ENCODE measurements around the gene WDR64. TPM values are rescaled to one million over a fixed set of nuclear protein-coding genes. Genes with fewer than 3 reads are reported as not detected.

The WDR64 gene
- total and polyA plus RNA-seq, 9 donors: 0.10 to 0.67 (median 0.34) TPM; not detected in 2

DNA sequence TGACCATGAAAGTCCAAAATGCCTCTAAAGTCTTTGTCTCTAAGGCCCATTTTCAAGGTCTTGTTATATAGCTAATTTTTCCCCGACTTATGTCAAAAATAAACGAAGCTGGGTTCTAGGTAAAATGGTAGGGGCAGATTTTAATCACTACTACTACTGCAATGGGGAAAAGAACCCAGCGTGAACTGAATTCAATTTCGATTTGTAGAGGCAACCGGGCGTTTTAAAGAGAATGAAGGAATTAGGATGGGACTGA lies 195.4 kb downstream of the WDR64 start:
- TF ChIP-seq, protein P1, sequence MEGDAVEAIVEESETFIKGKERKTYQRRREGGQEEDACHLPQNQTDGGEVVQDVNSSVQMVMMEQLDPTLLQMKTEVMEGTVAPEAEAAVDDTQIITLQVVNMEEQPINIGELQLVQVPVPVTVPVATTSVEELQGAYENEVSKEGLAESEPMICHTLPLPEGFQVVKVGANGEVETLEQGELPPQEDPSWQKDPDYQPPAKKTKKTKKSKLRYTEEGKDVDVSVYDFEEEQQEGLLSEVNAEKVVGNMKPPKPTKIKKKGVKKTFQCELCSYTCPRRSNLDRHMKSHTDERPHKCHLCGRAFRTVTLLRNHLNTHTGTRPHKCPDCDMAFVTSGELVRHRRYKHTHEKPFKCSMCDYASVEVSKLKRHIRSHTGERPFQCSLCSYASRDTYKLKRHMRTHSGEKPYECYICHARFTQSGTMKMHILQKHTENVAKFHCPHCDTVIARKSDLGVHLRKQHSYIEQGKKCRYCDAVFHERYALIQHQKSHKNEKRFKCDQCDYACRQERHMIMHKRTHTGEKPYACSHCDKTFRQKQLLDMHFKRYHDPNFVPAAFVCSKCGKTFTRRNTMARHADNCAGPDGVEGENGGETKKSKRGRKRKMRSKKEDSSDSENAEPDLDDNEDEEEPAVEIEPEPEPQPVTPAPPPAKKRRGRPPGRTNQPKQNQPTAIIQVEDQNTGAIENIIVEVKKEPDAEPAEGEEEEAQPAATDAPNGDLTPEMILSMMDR (IDR thresholded peaks at IDR 0.05): no peak
- no peak for TF ChIP-seq POLR2A (IDR thresholded peaks at IDR 0.05)
- TF ChIP-seq EP300 (IDR thresholded peaks at IDR 0.05): no peak
- intact Hi-C loops (cut with DNase I): no loop called here
- WGBS, 3 donors: 4 to 9% (median 8%) methylated on average over 6 of the region's 6 CpGs

DNA sequence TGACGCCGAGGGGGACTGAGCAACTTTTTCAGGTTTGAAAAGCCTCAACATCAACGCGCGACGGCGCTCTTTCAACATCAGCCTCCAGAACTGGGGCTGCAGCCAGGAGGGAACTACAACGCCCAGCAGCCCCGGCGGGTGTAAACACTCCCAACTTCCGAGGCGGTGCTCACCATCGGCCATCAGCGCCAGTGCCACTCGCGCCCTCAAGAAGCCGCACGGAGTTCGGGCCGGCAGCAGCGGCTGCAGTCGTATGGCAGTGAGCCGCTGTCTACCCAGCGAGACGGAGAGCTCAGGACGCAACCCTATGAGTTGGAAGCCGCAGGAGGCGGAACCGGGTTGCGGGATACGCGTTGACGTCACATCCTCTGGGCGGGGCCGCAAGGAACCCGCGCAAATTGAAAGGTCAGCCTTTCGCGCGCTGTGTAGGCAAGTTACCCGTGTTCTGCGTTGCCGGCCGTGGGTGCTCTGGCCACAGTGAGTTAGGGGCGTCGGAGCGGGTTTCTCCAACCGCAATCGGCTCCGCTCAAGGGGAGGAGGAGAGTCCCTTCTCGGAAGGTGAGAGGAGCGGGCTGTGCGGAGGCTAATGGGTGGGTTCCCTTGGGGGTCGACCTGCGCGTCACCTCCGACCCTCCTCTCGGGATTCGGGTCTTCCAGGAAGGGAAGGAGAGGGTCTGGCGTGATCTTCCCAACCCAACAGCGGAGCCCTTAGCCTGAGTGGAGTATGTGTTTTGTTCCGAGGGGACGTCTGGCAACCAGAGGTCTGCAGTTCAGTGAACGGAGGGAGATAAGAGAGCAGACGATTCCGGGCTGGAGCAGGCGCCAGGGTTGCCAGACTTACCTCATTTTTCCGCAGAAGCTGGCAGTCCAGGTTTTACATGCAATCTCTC lies 196.0 kb downstream of the WDR64 start, which contains the start of gene EXO1:
EXO1 (plus strand) TSS at position 409 of the 890 bp plus-strand sequence. CDS start 2,222 bp downstream, outside the sequence.
- 0 to 1% (median 1%) methylated on average over 55 to 68 of the region's 68 CpGs for WGBS, 3 donors
- H3K27me3 ChIP-seq: no peaks in the 10 kb centered on the region
- DNase-seq: peak; percentile 77 to 91 (median 84)
- TF ChIP-seq, protein P1 (IDR thresholded peaks at IDR 0.05): peak in 1 of 3 donors; percentile 39
- TF ChIP-seq POLR2A (IDR thresholded peaks at IDR 0.05) (no peak), EP300 (IDR thresholded peaks at IDR 0.05) (no peak)
- H3K36me3 ChIP-seq: no peaks in the 10 kb centered on the region
- peak within 1 kb of the TSS; percentile 96 for H3K4me3 ChIP-seq
- peak within 1 kb of the TSS; percentile 78 to 99 for H3K27ac ChIP-seq
- no peaks in the 10 kb centered on the region for H3K4me1 ChIP-seq (ENCODE audit: insufficient read depth)
- H3K9me3 ChIP-seq: no peaks in the 10 kb centered on the region
- intact Hi-C loops (cut with DNase I): no loop called here

More for the DNA sequence above, 195.4 kb downstream of the WDR64 start:
- no peaks in the 10 kb centered on the region for H3K27me3 ChIP-seq
- no peaks in the 10 kb centered on the region for H3K4me1 ChIP-seq (ENCODE audit: insufficient read depth)
- no peaks in the 10 kb centered on the region for H3K9me3 ChIP-seq
- peak overlapping the region; percentile 96 for H3K4me3 ChIP-seq
- no peaks in the 10 kb centered on the region for H3K36me3 ChIP-seq
- H3K27ac ChIP-seq: peak overlapping the region; percentile 78 to 99
- no peak for DNase-seq

DNA sequence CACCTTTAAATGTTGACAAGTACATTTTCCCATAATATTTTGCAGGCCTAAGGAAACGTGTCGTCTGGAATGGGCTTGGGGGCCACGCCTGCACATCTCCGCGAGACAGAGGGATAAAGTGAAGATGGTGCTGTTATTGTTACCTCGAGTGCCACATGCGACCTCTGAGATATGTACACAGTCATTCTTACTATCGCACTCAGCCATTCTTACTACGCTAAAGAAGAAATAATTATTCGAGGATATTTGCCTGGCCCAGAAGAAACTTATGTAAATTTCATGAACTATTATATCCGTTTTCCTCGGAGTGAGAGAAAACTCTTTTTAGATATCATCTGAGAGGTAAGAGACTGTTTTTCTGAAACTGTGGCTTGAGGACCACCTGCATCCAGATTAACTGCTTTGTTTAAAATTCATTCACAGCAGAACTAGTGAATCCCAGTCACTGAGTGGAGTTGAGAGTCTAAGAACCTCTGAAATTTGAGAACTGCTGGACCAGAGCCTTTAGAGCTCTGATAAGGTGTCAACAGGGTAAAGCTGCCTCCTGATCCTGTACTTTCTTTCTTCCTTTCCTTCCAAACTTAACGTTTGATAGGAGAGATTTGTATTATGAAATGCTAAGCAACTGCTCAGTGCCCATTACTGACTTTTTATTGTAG lies 196.7 kb downstream of the WDR64 start:
- Histone ChIP-seq H3K27ac (no peak overlapping the region), H3K9me3 (no peaks in the 10 kb centered on the region), H3K4me3 (peak overlapping the region; percentile 96), H3K4me1 (ENCODE audit: insufficient read depth) (no peaks in the 10 kb centered on the region), H3K36me3 (no peaks in the 10 kb centered on the region), H3K27me3 (no peaks in the 10 kb centered on the region)
- WGBS, 3 donors: 3 to 5% (median 3%) methylated on average over 13 of the region's 13 CpGs
- no peak for TF ChIP-seq EP300 (IDR thresholded peaks at IDR 0.05)
- no peak for TF ChIP-seq POLR2A (IDR thresholded peaks at IDR 0.05)
- TF ChIP-seq, protein P1 (IDR thresholded peaks at IDR 0.05): no peak
- no peak for DNase-seq
- intact Hi-C loops (cut with DNase I): no loop called here

DNA sequence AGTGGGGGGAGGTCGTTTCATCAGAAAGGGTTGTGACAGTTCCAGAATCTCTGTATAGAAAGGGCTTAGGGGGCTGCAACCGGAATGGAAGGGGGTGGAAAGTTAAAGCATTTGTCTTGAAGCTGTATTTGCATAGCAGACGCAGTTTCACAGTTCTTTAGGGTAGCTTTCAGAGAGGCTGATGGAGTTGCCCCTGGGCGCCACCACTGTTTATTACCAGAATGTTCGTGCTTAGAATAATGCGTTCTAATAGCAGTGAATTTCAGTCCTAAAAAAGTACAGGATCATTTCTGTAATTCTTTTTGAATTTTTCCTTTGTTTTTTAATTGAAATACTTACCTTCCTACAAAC lies 197.2 kb downstream of the WDR64 start:
- no peak for DNase-seq
- 41 to 48% (median 46%) methylated on average over 6 of the region's 6 CpGs for WGBS, 3 donors
- Histone ChIP-seq H3K9me3 (no peaks in the 10 kb centered on the region), H3K27me3 (no peaks in the 10 kb centered on the region), H3K36me3 (no peaks in the 10 kb centered on the region), H3K4me1 (ENCODE audit: insufficient read depth) (no peaks in the 10 kb centered on the region), H3K4me3 (no peak overlapping the region), H3K27ac (no peak overlapping the region)
- intact Hi-C loops (cut with DNase I): no loop called here
- TF ChIP-seq EP300 (IDR thresholded peaks at IDR 0.05) (no peak), POLR2A (IDR thresholded peaks at IDR 0.05) (no peak)
- TF ChIP-seq, protein P1 (IDR thresholded peaks at IDR 0.05): no peak

Other genes with a start within 250 kb of the WDR64 start
- 10 to 100 TPM; 19.2 to 44.3 (median 40.5) TPM for gene FH, start 132.5 kb upstream of the WDR64 start, total RNA-seq
- 10 to 100 TPM; 25.5 to 64.4 TPM for gene FH, start 132.5 kb upstream of the WDR64 start, polyA plus RNA-seq
- gene KMO, start 119.9 kb upstream of the WDR64 start, total RNA-seq: 1 to 10 TPM in 1 of 7 donors, under 1 TPM in 5, not detected in 1; 0.12 to 2.0 (median 0.43) TPM
- under 1 TPM; 0.29 to 0.60 TPM for gene KMO, start 119.9 kb upstream of the WDR64 start, polyA plus RNA-seq
- gene CHML, start 11.9 kb upstream of the WDR64 start, total RNA-seq: 10 to 100 TPM in 5 of 7 donors, 1 to 10 TPM in 2; 5.5 to 25.1 (median 16.2) TPM
- 1 to 10 TPM; 5.3 to 6.7 TPM for gene CHML, start 11.9 kb upstream of the WDR64 start, polyA plus RNA-seq
- gene OPN3, start 11.9 kb upstream of the WDR64 start, total RNA-seq: 10 to 100 TPM in 2 of 7 donors, 1 to 10 TPM in 5; 5.3 to 30.3 (median 9.5) TPM
- gene OPN3, start 11.9 kb upstream of the WDR64 start, polyA plus RNA-seq: 10 to 100 TPM in 1 of 2 donors, 1 to 10 TPM in 1; 6.0 to 19.1 TPM
- gene EXO1, start 195.9 kb downstream of the WDR64 start, total RNA-seq: 1 to 10 TPM in 1 of 7 donors, under 1 TPM in 6; 0.12 to 1.3 (median 0.75) TPM
- gene EXO1, start 195.9 kb downstream of the WDR64 start, polyA plus RNA-seq: under 1 TPM; 0.15 to 0.52 TPM

Measured in ovary (tissue), 9 donors.